Stimulated activated CD8-positive, alpha-beta memory T cell treated with anti-CD3 and anti-CD28 coated beads, Interleukin-7, amount 100 ng/mL, for 24 hours (primary cell): ENCODE data around the gene ANO8.
"Not testable (repeated sequence)": the region's sequence is repeated elsewhere in the genome, so short reads cannot be mapped to it uniquely, and the experiment has no call there.

ENCODE experiments used
- DNase-seq: peaks from one replicate; pipeline ENCODE4 v3.0.0-alpha.2; 2020; ENCODE audit warnings: low read depth

The ANO8 gene

DNA sequence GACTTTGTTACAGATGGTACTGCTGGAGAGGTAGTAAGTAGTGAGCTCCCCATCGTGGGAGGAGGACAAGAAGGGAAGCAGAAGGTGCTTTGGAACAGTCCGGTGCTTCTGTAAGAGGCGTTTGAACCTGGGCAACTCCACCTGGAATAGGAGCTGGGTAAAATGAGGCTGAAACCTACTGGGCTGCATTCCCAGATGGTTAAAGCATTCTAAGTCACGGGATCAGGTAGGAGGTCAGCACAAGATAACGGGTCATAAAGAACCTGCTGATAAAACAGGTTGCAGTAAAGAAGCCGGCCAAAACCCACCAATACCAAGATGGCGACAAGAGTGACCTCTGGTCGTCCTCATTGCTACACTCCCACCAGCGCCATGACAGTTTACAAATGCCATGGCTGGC lies 47.9 kb downstream of the ANO8 start:
- no peak for DNase-seq

DNA sequence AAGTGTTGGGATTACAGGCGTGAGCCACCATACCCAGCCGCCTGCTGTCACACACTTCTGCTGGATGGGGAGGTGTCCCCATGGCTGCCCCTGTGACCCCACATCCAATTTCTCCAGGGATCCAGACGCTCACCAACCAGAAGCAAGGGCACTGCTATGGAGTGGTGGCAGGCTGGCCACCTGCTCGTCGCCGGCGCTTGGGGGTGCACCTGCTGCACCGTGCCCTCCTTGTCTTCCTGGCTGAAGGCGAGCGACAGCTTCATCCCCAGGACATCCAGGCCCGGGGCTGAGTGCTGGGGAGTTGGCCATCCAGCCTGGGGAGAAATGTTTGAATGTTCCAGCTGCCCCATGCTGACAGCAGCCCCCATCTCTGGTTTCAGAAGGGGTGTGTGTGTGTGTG lies 48.4 kb downstream of the ANO8 start:
- DNase-seq, result no peak

DNA sequence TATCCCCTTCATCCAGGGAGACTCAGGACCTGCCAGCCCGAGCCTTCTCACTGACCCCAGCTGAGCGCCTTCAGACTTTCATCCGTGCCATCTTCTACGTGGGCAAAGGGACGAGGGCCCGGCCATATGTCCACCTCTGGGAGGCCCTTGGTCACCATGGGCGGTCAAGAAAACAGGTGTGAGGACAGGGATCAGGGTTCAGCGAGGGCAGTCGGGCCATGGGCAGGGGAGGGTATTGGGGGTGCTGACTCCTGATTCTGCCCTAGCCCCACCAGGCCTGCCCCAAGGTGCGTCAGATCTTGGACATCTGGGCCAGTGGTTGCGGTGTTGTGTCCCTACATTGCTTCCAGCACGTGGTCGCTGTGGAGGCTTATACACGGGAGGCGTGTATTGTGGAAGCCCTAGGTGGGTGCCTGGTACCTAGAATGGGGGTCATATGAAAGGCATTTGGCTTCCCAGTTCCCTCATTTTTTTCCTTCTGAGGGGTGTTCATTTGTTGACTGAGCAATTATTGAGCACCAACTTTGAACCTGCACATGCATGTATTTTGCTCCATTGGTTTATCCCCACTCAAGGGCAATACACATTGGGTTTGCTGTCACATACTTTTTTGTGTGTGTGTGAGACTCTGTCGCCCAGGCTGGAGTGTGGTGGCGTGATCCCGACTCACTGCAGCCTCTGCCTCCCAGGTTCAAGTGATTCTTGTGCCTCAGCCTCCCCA lies 49.1 kb downstream of the ANO8 start:
- no peak for DNase-seq

GRCh38 chr19:17283504-17283996 lies 51.1 kb downstream of the ANO8 start:
- DNase-seq, result no peak

GRCh38 chr19:17282488-17283125 lies 52.0 kb downstream of the ANO8 start:
- DNase-seq, result peak; percentile 59

GRCh38 chr19:17281391-17282304 lies 53.0 kb downstream of the ANO8 start, which contains the start of gene ANKLE1:
Gene ANKLE1 (plus strand): TSS chr19:17281901. CDS start chr19:17281921, 20 bp downstream.
- DNase-seq, result peak; percentile 31

- no peak for DNase-seq
These were observed 55.2 kb downstream of the ANO8 start for GRCh38 chr19:17279436-17279835.

- DNase-seq, result no peak
These were observed 59.0 kb downstream of the ANO8 start for GRCh38 chr19:17275441-17276175.

- DNase-seq, result not testable (repeated sequence)
These were observed 59.8 kb downstream of the ANO8 start for GRCh38 chr19:17274892-17275291.
